ENCODE data around the gene PAPSS1.

DNA sequence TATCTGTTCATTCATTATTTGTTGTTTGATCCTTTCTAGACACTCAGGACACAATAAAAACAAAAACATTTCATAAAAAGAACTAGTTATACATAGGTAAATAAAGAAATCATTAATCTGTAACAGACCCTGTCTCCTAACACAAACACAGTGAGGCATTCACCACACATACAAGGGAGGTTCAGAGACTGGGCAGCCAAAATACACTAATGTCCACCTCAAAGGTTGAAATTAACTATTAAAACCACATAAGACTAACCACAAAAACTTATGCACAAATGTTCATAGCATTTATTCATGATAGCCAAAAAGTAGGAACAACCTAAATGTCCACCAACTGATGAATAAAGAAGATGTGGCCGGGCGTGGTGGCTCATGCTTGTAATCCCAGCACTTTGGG lies 7.8 kb downstream of the PAPSS1 start:
- no peak for TF ChIP-seq POLR2A (IDR thresholded peaks at IDR 0.05)
- no peak for TF ChIP-seq CTCF (IDR thresholded peaks at IDR 0.05)
